H1 (cell line): Measurements from ENCODE around the gene ARAP2. TPM values are rescaled to one million over a fixed set of nuclear protein-coding genes. Genes with fewer than 3 reads are reported as not detected.

Experiments
- CTCF ChIA-PET: fragments of 300-600 bp; sonication (Branson Sonifier 250); formaldehyde crosslinking; loops from one replicate; lab custom pipeline; 2021; ENCODE audit not compliant: partially characterized antibody; lab: Charles Lee
- POLR2A ChIA-PET: fragments of 300-600 bp; sonication (Branson Sonifier 250); formaldehyde crosslinking; loops from one replicate; lab custom pipeline; 2021; ENCODE audit warnings: inconsistent platforms; ENCODE audit not compliant: partially characterized antibody; lab: Charles Lee
- DNase-seq, 2 experiments: peaks; one replicate each; pipeline versions ENCODE4 v3.0.0 to v3.0.0-alpha.2; 2010 to 2022; ENCODE audit warnings: low spot score in 2 of 2, low read depth in 1 of 2, mixed read lengths in 1 of 2
- FAIRE-seq: peaks from 2 replicates; lab custom pipeline; 2011; peaks lifted over from hg19 to GRCh38; lab: Jason Lieb, UNC
- H2AFZ ChIP-seq: 2 replicates; pipeline ENCODE4 v1.8.1; 2012; ENCODE audit warnings: low read length, inconsistent platforms
- H2AK5ac ChIP-seq: 2 replicates; pipeline ENCODE4 v1.6.1; 2013; ENCODE audit warnings: low read depth, low read length
- H2BK120ac ChIP-seq: replicated peaks from 2 replicates; pipeline ENCODE3; 2013; ENCODE audit warnings: low read depth, low read length, inconsistent platforms
- H2BK12ac ChIP-seq: 2 replicates; pipeline ENCODE4 v1.6.1; 2013; ENCODE audit warnings: low read depth, low read length
- H2BK15ac ChIP-seq: 2 replicates; pipeline ENCODE4 v1.6.1; 2013; ENCODE audit warnings: low read length
- H2BK20ac ChIP-seq: 2 replicates; pipeline ENCODE4 v1.6.1; 2013; ENCODE audit warnings: low read length
- H2BK5ac ChIP-seq: 2 replicates; pipeline ENCODE4 v1.6.1; 2013; ENCODE audit warnings: low read depth, low read length
- H3K14ac ChIP-seq: 2 replicates; pipeline ENCODE4 v1.6.1; 2013; ENCODE audit warnings: inconsistent platforms; ENCODE audit not compliant: insufficient read length
- H3K18ac ChIP-seq: 2 replicates; pipeline ENCODE4 v1.6.1; 2013; ENCODE audit warnings: low read length; ENCODE audit errors: extremely low read depth
- H3K23ac ChIP-seq: 2 replicates; pipeline ENCODE4 v1.6.1; 2013; ENCODE audit warnings: inconsistent platforms; ENCODE audit not compliant: insufficient read length
- H3K23me2 ChIP-seq: 2 replicates; pipeline ENCODE4 v1.6.1; 2013; ENCODE audit warnings: low read depth, low read length
- H3K27ac ChIP-seq: 2 replicates; pipeline ENCODE4 v1.6.1; 2011; ENCODE audit warnings: low read depth, low read length, inconsistent platforms
- H3K27me3 ChIP-seq, 4 experiments: replicated peaks in 1 of 4; 1 replicate in 1 of 4; 2 replicates in 3 of 4; pipeline versions ENCODE4 v1.6.1 to v1.8.1; 2011 to 2013; ENCODE audit warnings: low read length in 3 of 4, mild to moderate bottlenecking in 3 of 4, inconsistent platforms in 2 of 4, mixed read lengths in 2 of 4, moderate library complexity in 1 of 4; ENCODE audit not compliant: control insufficient read depth in 3 of 4, insufficient read depth in 3 of 4; ENCODE audit errors: extremely low read depth in 1 of 4
- H3K36me3 ChIP-seq, 4 experiments: 2 replicates each; pipeline versions ENCODE4 v1.6.1 to v1.8.1; 2011 to 2013; ENCODE audit warnings: mild to moderate bottlenecking in 4 of 4, low read length in 3 of 4, moderate library complexity in 2 of 4, control low read depth in 1 of 4, inconsistent platforms in 1 of 4; ENCODE audit not compliant: insufficient read depth in 4 of 4, control insufficient read depth in 2 of 4
- H3K4ac ChIP-seq: replicated peaks from 2 replicates; pipeline ENCODE3; 2013; ENCODE audit warnings: low read length, low read depth, mixed read lengths, inconsistent platforms; ENCODE audit not compliant: insufficient read length
- H3K4me1 ChIP-seq, 4 experiments: replicated peaks in 1 of 4; 1 replicate in 1 of 4; 2 replicates in 3 of 4; pipeline versions ENCODE4 v1.6.1 to v1.8.1; 2011 to 2013; ENCODE audit warnings: low read length in 3 of 4, inconsistent platforms in 2 of 4, mixed read lengths in 1 of 4; ENCODE audit not compliant: insufficient read depth in 4 of 4, control insufficient read depth in 3 of 4
- H3K4me2 ChIP-seq, 2 experiments: 2 replicates each; pipeline versions ENCODE4 v1.6.1 to v1.8.1; 2011 to 2013; ENCODE audit warnings: low read depth in 2 of 2, low read length in 2 of 2, control low read depth in 1 of 2, inconsistent platforms in 1 of 2, mild to moderate bottlenecking in 1 of 2; ENCODE audit not compliant: insufficient read depth in 1 of 2
- H3K4me3 ChIP-seq, 4 experiments: fragments of 200-600, 300-600 bp in 1 of 4; sonication (generic), shearing (Covaris generic), sonication (Bioruptor Twin) in 1 of 4; 2 replicates each; pipeline versions ENCODE4 v1.5.1 to v1.8.1; 2011 to 2016; ENCODE audit warnings: low read length in 4 of 4, low read depth in 3 of 4, control low read depth in 2 of 4, inconsistent platforms in 2 of 4, mild to moderate bottlenecking in 2 of 4, mixed read lengths in 1 of 4, moderate library complexity in 1 of 4; ENCODE audit not compliant: insufficient read depth in 2 of 4; ENCODE audit errors: extremely low read depth in 1 of 4
- H3K56ac ChIP-seq: replicated peaks from 2 replicates; pipeline ENCODE3; 2013; ENCODE audit warnings: low read depth, mild to moderate bottlenecking, mixed read lengths, low read length, inconsistent platforms; ENCODE audit not compliant: insufficient read length
- H3K79me1 ChIP-seq: 2 replicates; pipeline ENCODE4 v1.6.1; 2013; ENCODE audit warnings: low read depth, low read length, control low read depth
- H3K79me2 ChIP-seq, 2 experiments: 2 replicates each; pipeline versions ENCODE4 v1.6.1 to v1.8.1; 2012 to 2013; ENCODE audit warnings: low read length in 2 of 2, mild to moderate bottlenecking in 2 of 2, inconsistent platforms in 1 of 2; ENCODE audit not compliant: insufficient read depth in 2 of 2, control insufficient read depth in 1 of 2
- H3K9ac ChIP-seq, 4 experiments: replicated peaks in 1 of 4; 1 replicate in 1 of 4; 2 replicates in 3 of 4; pipeline versions ENCODE4 v1.6.1 to v1.8.1; 2011 to 2013; ENCODE audit warnings: low read depth in 3 of 4, low read length in 3 of 4, control low read depth in 2 of 4, mild to moderate bottlenecking in 2 of 4, moderate library complexity in 2 of 4, inconsistent platforms in 1 of 4; ENCODE audit errors: extremely low read depth in 1 of 4
- H3K9me3 ChIP-seq, 2 experiments: 2 replicates each; pipeline versions ENCODE4 v1.6.1 to v1.8.1; 2012 to 2013; ENCODE audit warnings: mild to moderate bottlenecking in 2 of 2, moderate library complexity in 2 of 2, control low read depth in 1 of 2, inconsistent platforms in 1 of 2, low read depth in 1 of 2, low read length in 1 of 2, mixed read lengths in 1 of 2; ENCODE audit not compliant: insufficient read depth in 2 of 2
- H4K20me1 ChIP-seq, 2 experiments: replicated peaks in 1 of 2; 2 replicates each; pipeline versions ENCODE3 to v1.8.1; 2011 to 2013; ENCODE audit warnings: inconsistent platforms in 2 of 2, low read length in 2 of 2, mild to moderate bottlenecking in 1 of 2; ENCODE audit not compliant: insufficient read depth in 2 of 2, control insufficient read depth in 1 of 2
- H4K5ac ChIP-seq: 2 replicates; pipeline ENCODE4 v1.6.1; 2013; ENCODE audit warnings: low read length, low read depth, mixed read lengths, inconsistent platforms; ENCODE audit not compliant: insufficient read length
- H4K8ac ChIP-seq: 2 replicates; pipeline ENCODE4 v1.8.0; 2013; ENCODE audit warnings: mild to moderate bottlenecking, moderate library complexity, low read length, inconsistent platforms; ENCODE audit not compliant: insufficient read depth; ENCODE audit errors: extremely low read depth
- H4K91ac ChIP-seq: replicated peaks from 2 replicates; pipeline ENCODE3; 2013; ENCODE audit warnings: low read length, mixed read lengths, inconsistent platforms; ENCODE audit not compliant: insufficient read length
- CBX8 ChIP-seq: fragments of 300-800, 300-1000 bp; sonication (generic); IDR thresholded peaks from 2 replicates; pipeline ENCODE4 v1.7.1; 2016; ENCODE audit warnings: low read depth, low read length, borderline replicate concordance
- CEBPB ChIP-seq: IDR thresholded peaks from 2 replicates; pipeline ENCODE4 v1.6.1; 2012; ENCODE audit warnings: low read depth, low read length
- CHD1 ChIP-seq: IDR thresholded peaks from 2 replicates; pipeline ENCODE4 v1.6.1; 2012; ENCODE audit warnings: low read depth, low read length, improper control_type of control experiment
- JUND ChIP-seq: IDR thresholded peaks from 2 replicates; pipeline ENCODE4 v1.6.1; 2011; ENCODE audit warnings: mild to moderate bottlenecking, improper control_type of control experiment, low read length
- RAD21 ChIP-seq, 2 experiments: IDR thresholded peaks in 1 of 2; conservative IDR thresholded peaks in 1 of 2; 2 replicates each; pipeline ENCODE4 v1.6.1; 2011; ENCODE audit warnings: low read depth in 2 of 2, low read length in 2 of 2, improper control_type of control experiment in 1 of 2, inconsistent platforms in 1 of 2, mild to moderate bottlenecking in 1 of 2, moderate library complexity in 1 of 2
- SAP30 ChIP-seq: fragments of 300-600 bp; sonication (generic); IDR thresholded peaks from 2 replicates; pipeline ENCODE4 v1.7.1; 2012; ENCODE audit warnings: low read length, moderate library complexity, mild to moderate bottlenecking, inconsistent platforms; ENCODE audit not compliant: insufficient read depth, insufficient replicate concordance
- ZNF274 ChIP-seq: IDR thresholded peaks from 2 replicates; pipeline ENCODE4 v1.7.0; 2012; ENCODE audit warnings: low read length, borderline replicate concordance; ENCODE audit errors: extremely low read depth
- WGBS, 2 experiments: shearing (Covaris generic) in 1 of 2; methylation state at CpG; one replicate each; pipeline versions ENCODE4 v1.1.6 to v1.1.7; 2013 to 2015; ENCODE audit warnings: low lambda C conversion rate in 2 of 2, mixed read lengths in 2 of 2, inconsistent platforms in 1 of 2, low coverage in 1 of 2, missing lambda C conversion rate in 1 of 2; ENCODE audit not compliant: insufficient replicate concordance in 2 of 2, insufficient coverage in 1 of 2, insufficient read length in 1 of 2; ENCODE audit errors: extremely low coverage in 1 of 2, missing lambda C conversion rate in 1 of 2; 5-methylcytosine and 5-hydroxymethylcytosine counted together
- polyA plus RNA-seq, 7 experiments: library from polyadenylated mRNA; depleted of rRNA in 3 of 7; stranded (reverse) in 5 of 7; unstranded in 2 of 7; fragments of >200 nt in 5 of 7; fragments of 200-250 nt in 2 of 7; gene quantifications; 1 replicate in 5 of 7; 2 replicates in 1 of 7; 4 replicates in 1 of 7; pipeline versions ENCODE4 v1.2.1 to v1.2.3, GENCODE V29; 2011 to 2013; ENCODE audit warnings: missing spikeins in 2 of 7, mixed read lengths in 2 of 7
- total RNA-seq: library from RNA; stranded (reverse); fragmentation: NEBNext Ultra II Directional; extraction: Animal tissue kit (Norgen Biotek cat#: 25700); gene quantifications from 2 replicates; pipeline ENCODE4 v1.2.1, GENCODE V29; 2021

Gene ARAP2
- total and polyA plus RNA-seq, 2 of the 8 experiments (the other 6 are each of a cell fraction or from before 2014, with no cell fraction given): 0.15 to 2.3 TPM

DNA sequence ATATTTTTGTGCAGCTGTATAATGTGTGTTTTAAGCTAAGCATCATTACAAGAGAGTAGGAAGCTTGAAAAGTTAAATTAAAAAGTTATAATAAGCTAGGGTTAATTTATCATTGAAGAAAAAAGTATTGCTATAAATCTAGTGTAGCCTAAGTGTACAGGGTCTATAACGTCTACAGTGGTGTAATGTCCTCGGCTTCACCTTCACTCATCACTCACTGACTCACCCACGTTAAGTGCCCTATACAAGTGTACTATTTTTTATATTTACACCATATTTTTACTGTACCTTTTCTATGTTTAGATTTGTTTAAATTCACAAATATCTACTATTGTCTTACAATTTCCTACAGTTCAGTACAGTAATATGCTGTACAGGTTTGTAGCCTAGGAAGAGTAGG, 23.5 kb downstream of the ARAP2 start:
- no peaks in the 10 kb centered on the region for H3K23me2 ChIP-seq

More for the DNA sequence above, 23.5 kb downstream of the ARAP2 start:
- Histone ChIP-seq H2BK12ac (no peak overlapping the region), H3K9me3 (no peaks in the 10 kb centered on the region), H4K20me1 (no peaks in the 10 kb centered on the region), H2BK15ac (no peak overlapping the region), H3K18ac (no peak overlapping the region), H3K4ac (no peak overlapping the region), H4K91ac (no peak overlapping the region), H2AK5ac (no peak overlapping the region), H3K79me2 (no peaks in the 10 kb centered on the region), H3K36me3 (no peaks in the 10 kb centered on the region), H3K4me3 (no peak overlapping the region), H2BK20ac (no peak overlapping the region), H3K4me2 (no peak overlapping the region), H3K56ac (no peak overlapping the region), H2AFZ (no peak overlapping the region), H3K79me1 (no peaks in the 10 kb centered on the region), H3K14ac (no peak overlapping the region), H3K27ac (no peak overlapping the region), H2BK120ac (no peak overlapping the region), H4K5ac (no peak overlapping the region), H2BK5ac (no peak overlapping the region), H3K9ac (no peak overlapping the region), H3K27me3 (no peaks in the 10 kb centered on the region), H3K4me1 (peaks cover 0 to 4% (median 0%) of the 10 kb centered on the region in 4 experiments; a peak in 1 of 7 replicates), H4K8ac (no peak overlapping the region), H3K23ac (no peak overlapping the region)
- WGBS, 2 experiments: 95% methylated on average over 3 of the region's 3 CpGs; no CpG with 5 or more reads in 1 of the 2 experiments
- TF ChIP-seq CEBPB: no peak
- TF ChIP-seq CBX8: no peak
- no peak for TF ChIP-seq JUND
- TF ChIP-seq CHD1: no peak
- no peak for TF ChIP-seq ZNF274
- no peak for TF ChIP-seq RAD21 (IDR thresholded peaks at IDR 0.05 in 1 of 2, conservative IDR thresholded peaks at IDR 0.05 in 1 of 2; ENCODE audit: low read depth in 2 of 2, low read length in 2 of 2)
- no peak for TF ChIP-seq SAP30
- FAIRE-seq: no peak
- ChIA-PET CTCF (no interaction called here), POLR2A (no interaction called here)
- no peak for DNase-seq
